CD14-positive monocyte (primary cell): ENCODE measurements around the gene FAM184A. TPM values are rescaled to one million over a fixed set of nuclear protein-coding genes. Genes with fewer than 3 reads are reported as not detected.

Experiments
- DNase-seq, 3 donors: peaks; one replicate each; pipeline ENCODE4 v3.0.0-alpha.2; 2011 to 2022
- H2AFZ ChIP-seq: 2 replicates; pipeline ENCODE4 v1.6.0; 2012; ENCODE audit warnings: mild to moderate bottlenecking, low read depth, low read length, inconsistent platforms; ENCODE audit not compliant: insufficient read depth, poor library complexity, severe bottlenecking
- H3K27ac ChIP-seq, 2 donors: 1 replicate in 1 of 2; 2 replicates in 1 of 2; pipeline ENCODE4 v1.5.1; 2012 to 2013; ENCODE audit warnings: low read length in 2 of 2, control low read depth in 1 of 2, inconsistent platforms in 1 of 2, low read depth in 1 of 2, mild to moderate bottlenecking in 1 of 2
- H3K27me3 ChIP-seq, 2 donors: one replicate each; pipeline versions ENCODE4 v1.6.0 to v1.6.1; 2011 to 2013; ENCODE audit warnings: low read length in 2 of 2; ENCODE audit not compliant: control insufficient read depth in 2 of 2, insufficient read depth in 2 of 2
- H3K36me3 ChIP-seq, 2 donors: replicated peaks in 1 of 2; 1 replicate in 1 of 2; 2 replicates in 1 of 2; pipeline versions ENCODE4 v1.5.1 to v1.6.1; 2012 to 2013; ENCODE audit warnings: low read length in 2 of 2, control low read depth in 1 of 2, inconsistent platforms in 1 of 2, mild to moderate bottlenecking in 1 of 2; ENCODE audit not compliant: insufficient read depth in 2 of 2, control insufficient read depth in 1 of 2
- H3K4me1 ChIP-seq, 2 donors: 1 replicate in 1 of 2; 2 replicates in 1 of 2; pipeline versions ENCODE4 v1.5.1 to v1.6.1; 2012 to 2013; ENCODE audit warnings: low read length in 2 of 2, control low read depth in 1 of 2, inconsistent platforms in 1 of 2, mild to moderate bottlenecking in 1 of 2, moderate library complexity in 1 of 2; ENCODE audit not compliant: insufficient read depth in 2 of 2, control insufficient read depth in 1 of 2
- H3K4me2 ChIP-seq: replicated peaks from 2 replicates; pipeline ENCODE3; 2012; ENCODE audit warnings: low read length, moderate library complexity, mild to moderate bottlenecking; ENCODE audit not compliant: poor library complexity, severe bottlenecking; ENCODE audit errors: extremely low read depth
- H3K4me3 ChIP-seq, 3 experiments: fragments of 200-600 bp in 1 of 3; sonication (generic) in 1 of 3; replicated peaks in 1 of 3; 1 replicate in 2 of 3; 2 replicates in 1 of 3; pipeline ENCODE4 v1.5.1; 2011 to 2013; ENCODE audit warnings: low read length in 3 of 3, mild to moderate bottlenecking in 3 of 3, control low read depth in 2 of 3, low read depth in 2 of 3, inconsistent platforms in 1 of 3, moderate library complexity in 1 of 3
- H3K79me2 ChIP-seq: 2 replicates; pipeline ENCODE4 v1.6.0; 2012; ENCODE audit warnings: mild to moderate bottlenecking, control low read depth, inconsistent platforms, low read length, moderate library complexity; ENCODE audit not compliant: insufficient read depth
- H3K9ac ChIP-seq: 2 replicates; pipeline ENCODE4 v1.6.0; 2017; ENCODE audit warnings: low read length, mild to moderate bottlenecking; ENCODE audit not compliant: insufficient read depth, poor library complexity, severe bottlenecking
- H3K9me3 ChIP-seq, 2 donors: replicated peaks in 1 of 2; 1 replicate in 1 of 2; 2 replicates in 1 of 2; pipeline versions ENCODE4 v1.5.1 to v1.6.1; 2012 to 2013; ENCODE audit warnings: low read length in 2 of 2, control low read depth in 1 of 2; ENCODE audit not compliant: control insufficient read depth in 1 of 2, insufficient read depth in 1 of 2
- H4K20me1 ChIP-seq: 2 replicates; pipeline ENCODE4 v1.6.0; 2012; ENCODE audit warnings: mild to moderate bottlenecking, low read length, control low read depth, moderate library complexity; ENCODE audit not compliant: insufficient read depth
- H3K27ac Mint-ChIP-seq, 7 donors: one replicate each; pipeline ENCODE4 v1.8.0; 2020; ENCODE audit warnings: mild to moderate bottlenecking in 7 of 7, mixed read lengths in 7 of 7, moderate library complexity in 6 of 7, inconsistent platforms in 2 of 7
- H3K27me3 Mint-ChIP-seq, 3 donors: one replicate each; pipeline ENCODE4 v1.8.0; 2021 to 2022; ENCODE audit warnings: low read depth in 3 of 3, mild to moderate bottlenecking in 3 of 3, mixed read lengths in 3 of 3, moderate library complexity in 3 of 3, inconsistent platforms in 1 of 3
- H3K36me3 Mint-ChIP-seq, 2 donors: one replicate each; pipeline ENCODE4 v1.8.0; 2020; ENCODE audit warnings: mixed read lengths in 2 of 2, inconsistent platforms in 1 of 2, mild to moderate bottlenecking in 1 of 2
- H3K4me1 Mint-ChIP-seq: one replicate; pipeline ENCODE4 v1.8.0; 2020; ENCODE audit warnings: mild to moderate bottlenecking, mixed read lengths
- H3K4me3 Mint-ChIP-seq, 2 donors: one replicate each; pipeline ENCODE4 v1.8.0; 2020; ENCODE audit warnings: mild to moderate bottlenecking in 2 of 2, mixed read lengths in 2 of 2, moderate library complexity in 1 of 2
- H3K9me3 Mint-ChIP-seq, 7 donors: one replicate each; pipeline ENCODE4 v1.8.0; 2020 to 2022; ENCODE audit warnings: mixed read lengths in 7 of 7, mild to moderate bottlenecking in 6 of 7, moderate library complexity in 6 of 7, inconsistent platforms in 2 of 7
- WGBS: methylation state at CpG from one replicate; pipeline ENCODE4 v1.1.5; 2013; ENCODE audit warnings: missing lambda C conversion rate; ENCODE audit not compliant: insufficient coverage; 5-methylcytosine and 5-hydroxymethylcytosine counted together
- intact Hi-C, 2 donors: fragments of 100-400 bp; cut with micrococcal nuclease; formaldehyde crosslinking; loops; one replicate each; pipeline versions ENCODE4 v1.15.0 to v1.15.1; 2023
- polyA plus RNA-seq, 3 donors: library from polyadenylated mRNA; depleted of rRNA in 1 of 3; unstranded in 2 of 3; stranded (reverse) in 1 of 3; fragments of 300-500 nt in 2 of 3; fragments of >200 nt in 1 of 3; fragmentation: Illumina TruSeq in 2 of 3; gene quantifications; 1 replicate in 2 of 3; 2 replicates in 1 of 3; pipeline ENCODE4 v1.2.3, GENCODE V29; 2012 to 2021
- TF ChIP-seq, protein P1 (sequence below): fragments of 200-600 bp; IDR thresholded peaks from one replicate; pipeline ENCODE4 v1.8.0; 2022; ENCODE audit warnings: antibody characterized with exemption, mild to moderate bottlenecking

Gene FAM184A
- polyA plus RNA-seq, 3 donors = not detected

DNA sequence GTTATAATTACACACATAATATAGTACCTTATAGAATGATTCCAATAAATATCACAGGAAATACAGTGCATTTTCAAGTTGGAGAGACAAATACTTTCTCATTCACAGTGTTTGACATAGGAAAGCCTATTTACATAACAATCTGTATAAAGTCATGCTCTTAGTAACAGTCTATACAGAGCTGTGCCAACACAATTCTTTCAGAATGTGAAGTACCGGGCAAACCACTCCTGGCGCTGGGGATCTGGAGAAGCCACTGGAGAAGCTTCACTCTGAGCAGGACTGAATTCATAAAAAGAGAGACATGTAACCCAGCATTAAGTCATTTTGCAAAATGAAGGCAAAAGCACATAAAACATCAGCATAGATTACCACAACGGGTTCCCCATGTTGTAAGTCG, 118.6 kb downstream of the FAM184A start:
- Mint-ChIP-seq H3K27ac (no peak overlapping the region), H3K9me3 (no peaks in the 10 kb centered on the region), H3K27me3 (peaks cover 0 to 3% (median 2%) of the 10 kb centered on the region in 3 donors), H3K36me3 (no peaks in the 10 kb centered on the region), H3K4me1 (peaks cover 4% of the 10 kb centered on the region), H3K4me3 (no peak overlapping the region)
- TF ChIP-seq, protein P1, sequence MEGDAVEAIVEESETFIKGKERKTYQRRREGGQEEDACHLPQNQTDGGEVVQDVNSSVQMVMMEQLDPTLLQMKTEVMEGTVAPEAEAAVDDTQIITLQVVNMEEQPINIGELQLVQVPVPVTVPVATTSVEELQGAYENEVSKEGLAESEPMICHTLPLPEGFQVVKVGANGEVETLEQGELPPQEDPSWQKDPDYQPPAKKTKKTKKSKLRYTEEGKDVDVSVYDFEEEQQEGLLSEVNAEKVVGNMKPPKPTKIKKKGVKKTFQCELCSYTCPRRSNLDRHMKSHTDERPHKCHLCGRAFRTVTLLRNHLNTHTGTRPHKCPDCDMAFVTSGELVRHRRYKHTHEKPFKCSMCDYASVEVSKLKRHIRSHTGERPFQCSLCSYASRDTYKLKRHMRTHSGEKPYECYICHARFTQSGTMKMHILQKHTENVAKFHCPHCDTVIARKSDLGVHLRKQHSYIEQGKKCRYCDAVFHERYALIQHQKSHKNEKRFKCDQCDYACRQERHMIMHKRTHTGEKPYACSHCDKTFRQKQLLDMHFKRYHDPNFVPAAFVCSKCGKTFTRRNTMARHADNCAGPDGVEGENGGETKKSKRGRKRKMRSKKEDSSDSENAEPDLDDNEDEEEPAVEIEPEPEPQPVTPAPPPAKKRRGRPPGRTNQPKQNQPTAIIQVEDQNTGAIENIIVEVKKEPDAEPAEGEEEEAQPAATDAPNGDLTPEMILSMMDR = no peak
- Histone ChIP-seq H3K36me3 (no peaks in the 10 kb centered on the region), H3K4me3 (no peak overlapping the region), H3K9ac (no peak overlapping the region), H2AFZ (no peak overlapping the region), H3K4me2 (no peak overlapping the region), H3K4me1 (no peaks in the 10 kb centered on the region), H3K9me3 (no peaks in the 10 kb centered on the region), H3K27ac (no peak overlapping the region), H4K20me1 (no peaks in the 10 kb centered on the region), H3K27me3 (no peaks in the 10 kb centered on the region), H3K79me2 (no peaks in the 10 kb centered on the region)
- intact Hi-C loops = loop anchor here (10.0 kb wide), 2 partner anchors 145 to 155 kb away; no protein-coding TSS in a partner anchor
- DNase-seq = no peak
- 100% methylated on average over 1 of the region's 4 CpGs for WGBS

DNA sequence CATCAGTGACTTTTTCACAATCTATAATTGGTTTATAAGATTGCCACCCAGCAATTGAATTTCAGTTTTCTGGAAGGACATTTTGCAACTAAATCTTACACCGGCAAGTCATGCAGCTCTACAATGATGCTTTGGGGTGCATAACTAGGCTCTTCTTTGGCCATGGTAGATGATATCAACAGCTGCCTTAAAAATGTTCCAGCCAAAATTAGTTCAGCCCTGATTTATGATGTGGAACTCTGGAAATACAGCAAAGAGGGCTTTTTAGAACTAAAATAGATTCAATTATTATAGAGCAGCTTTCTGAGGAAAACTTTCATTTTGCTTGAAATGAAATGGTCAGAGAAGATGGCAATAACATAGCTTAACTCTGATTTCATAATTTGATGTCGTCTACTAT, 125.1 kb downstream of the FAM184A start:
- H3K27me3 Mint-ChIP-seq = no peaks in the 10 kb centered on the region
- H3K4me1 Mint-ChIP-seq = no peaks in the 10 kb centered on the region
- H3K27me3 ChIP-seq = no peaks in the 10 kb centered on the region
- no peak overlapping the region for H3K4me3 ChIP-seq
- H3K9ac ChIP-seq = no peak overlapping the region
- no peaks in the 10 kb centered on the region for H3K4me1 ChIP-seq
- intact Hi-C loops = no loop called here
- H3K36me3 ChIP-seq = no peaks in the 10 kb centered on the region
- no peak for DNase-seq
- H3K4me2 ChIP-seq = no peak overlapping the region
- H3K4me3 Mint-ChIP-seq = no peak overlapping the region
- no peaks in the 10 kb centered on the region for H3K36me3 Mint-ChIP-seq
- H3K27ac ChIP-seq = no peak overlapping the region
- no peaks in the 10 kb centered on the region for H3K9me3 ChIP-seq
- H3K9me3 Mint-ChIP-seq = peaks cover 0 to 11% (median 8%) of the 10 kb centered on the region in 7 donors
- WGBS = 83% methylated on average over 1 of the region's 2 CpGs
- no peak overlapping the region for H3K27ac Mint-ChIP-seq
- no peaks in the 10 kb centered on the region for H4K20me1 ChIP-seq
- TF ChIP-seq, protein P1 = no peak
- H3K79me2 ChIP-seq = no peaks in the 10 kb centered on the region
- no peak overlapping the region for H2AFZ ChIP-seq
